Stimulated activated CD8-positive, alpha-beta memory T cell treated with anti-CD3 and anti-CD28 coated beads, Interleukin-4, amount 100 ng/mL, for 24 hours (primary cell): ENCODE data around the gene COX7A2L.
"Not testable (repeated sequence)": the region's sequence is repeated elsewhere in the genome, so short reads cannot be mapped to it uniquely, and the experiment has no call there.

Source experiments
- DNase-seq: peaks from one replicate; pipeline ENCODE4 v3.0.0-alpha.2; 2020; ENCODE audit warnings: low read depth

COX7A2L gene

DNA sequence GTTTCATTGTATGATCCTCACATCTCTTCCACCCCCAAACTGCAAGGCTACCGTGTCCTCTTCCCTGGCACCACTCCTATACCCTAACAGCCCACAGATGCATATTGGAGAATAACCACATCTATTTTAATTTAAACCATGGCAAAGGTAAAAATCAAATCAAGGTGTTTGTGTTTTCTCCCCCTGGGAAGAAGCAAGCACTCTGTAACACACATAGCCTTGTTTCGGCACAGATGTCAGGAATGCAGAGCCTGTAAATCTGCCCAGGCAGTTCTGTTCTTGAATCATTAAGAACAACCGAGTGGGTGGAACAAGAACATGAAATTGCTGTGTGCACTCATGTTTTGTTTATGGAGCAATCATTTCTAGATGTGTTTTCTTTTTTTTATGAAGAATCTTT, 6.8 kb upstream of the COX7A2L start:
- DNase-seq: no peak

DNA sequence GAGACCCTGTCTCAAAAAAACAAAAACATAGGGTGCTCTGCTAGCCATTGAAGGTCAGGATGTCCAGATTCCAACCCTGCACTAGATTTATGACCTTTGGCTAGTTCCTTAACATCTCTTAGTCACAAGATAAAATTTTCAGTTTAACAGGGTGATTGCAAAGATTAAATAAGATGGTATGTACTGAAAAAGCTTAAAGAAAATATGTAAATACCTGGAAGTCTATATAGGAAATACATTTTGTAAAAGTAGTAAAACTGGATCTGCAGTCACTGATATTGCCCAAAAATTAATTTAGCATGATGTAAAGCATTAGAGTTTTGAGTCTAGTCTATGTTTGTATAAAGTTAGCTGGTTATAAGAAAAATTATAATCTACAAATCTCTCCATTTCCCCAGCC, 5.4 kb upstream of the COX7A2L start:
- no peak for DNase-seq

DNA sequence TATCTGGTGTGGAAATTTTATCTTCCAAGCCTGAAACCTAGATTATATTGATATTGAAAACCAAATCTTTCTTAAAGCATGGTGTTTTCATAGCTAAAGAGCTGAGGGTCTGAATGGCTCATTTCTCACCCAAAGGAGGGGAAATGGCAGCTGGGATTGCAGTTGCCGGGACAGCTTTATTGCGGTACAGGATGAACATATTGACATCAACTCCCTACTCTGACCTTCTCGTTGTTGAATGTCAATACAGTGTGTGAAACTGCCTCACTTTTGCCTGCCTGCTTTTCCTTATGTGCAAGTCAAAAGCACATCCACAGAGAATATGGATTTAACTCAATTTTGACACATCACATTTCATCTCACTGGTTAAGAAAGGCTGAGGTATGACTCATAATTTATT, 3.6 kb upstream of the COX7A2L start:
- no peak for DNase-seq

DNA sequence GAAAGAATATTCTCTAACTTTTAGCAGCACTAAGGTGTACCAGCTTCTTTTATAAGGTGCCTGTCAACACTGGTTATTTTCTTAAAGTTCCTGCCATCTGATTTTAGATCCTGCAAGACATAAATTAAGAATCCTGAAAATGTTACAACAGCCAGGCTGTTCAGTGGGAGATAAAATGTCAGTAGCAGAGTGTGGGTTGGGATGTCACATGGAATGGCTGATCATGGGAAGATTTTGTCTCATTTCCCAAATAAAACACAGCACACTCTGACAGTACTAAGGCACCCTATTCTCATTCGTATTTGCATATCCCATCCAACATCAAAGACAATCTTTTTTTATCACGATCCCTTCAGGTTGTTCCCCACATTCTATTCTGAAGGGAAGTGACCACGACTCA, 2.4 kb upstream of the COX7A2L start:
- no peak for DNase-seq

DNA sequence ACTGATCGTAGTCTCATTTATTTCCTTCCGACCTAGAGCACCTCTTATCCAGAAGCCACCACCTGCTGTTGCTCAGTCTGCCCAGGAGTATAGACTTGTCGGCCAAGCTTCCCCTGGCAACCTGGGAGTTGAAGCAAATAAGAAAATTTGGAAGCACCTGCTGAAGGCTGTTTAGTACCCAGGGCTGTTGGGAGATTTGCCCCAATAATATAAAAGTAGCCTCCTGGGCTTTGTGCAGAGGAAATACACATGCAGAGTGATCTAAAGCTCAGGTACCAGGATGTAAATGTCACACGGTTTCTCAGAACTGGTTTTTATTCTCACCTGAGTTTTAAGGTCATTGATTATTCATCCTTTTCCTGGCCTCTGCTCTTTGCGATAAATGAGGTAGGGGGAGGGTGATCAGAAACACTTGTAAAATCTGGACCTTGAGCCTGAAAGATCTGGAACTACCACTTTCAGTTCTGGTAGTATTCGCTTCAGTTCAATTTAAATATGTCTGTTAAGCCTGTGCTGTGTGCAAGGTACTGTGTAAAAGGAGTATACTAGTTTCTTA, 789 bp upstream of the COX7A2L start:
- DNase-seq: no peak

DNA sequence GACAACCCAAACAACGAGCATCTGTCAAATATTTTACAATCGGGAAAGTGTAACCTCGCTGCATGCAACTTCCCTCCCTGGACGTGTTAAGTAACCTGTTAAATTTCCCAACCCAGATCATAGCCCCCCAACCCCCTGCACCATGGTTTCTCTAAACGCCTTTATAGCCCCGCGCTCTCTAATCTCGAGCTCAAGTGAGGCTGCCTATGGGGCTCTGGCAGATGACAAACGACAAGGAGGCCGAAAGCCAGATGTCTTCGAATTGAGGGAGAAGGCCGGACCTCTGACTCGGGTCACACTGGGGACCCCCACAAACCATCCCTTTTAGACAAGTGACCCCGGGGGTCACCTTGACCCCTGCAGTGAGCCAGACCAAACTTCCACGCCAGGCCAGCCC, 526 bp downstream of the COX7A2L start:
- DNase-seq: no peak

DNA sequence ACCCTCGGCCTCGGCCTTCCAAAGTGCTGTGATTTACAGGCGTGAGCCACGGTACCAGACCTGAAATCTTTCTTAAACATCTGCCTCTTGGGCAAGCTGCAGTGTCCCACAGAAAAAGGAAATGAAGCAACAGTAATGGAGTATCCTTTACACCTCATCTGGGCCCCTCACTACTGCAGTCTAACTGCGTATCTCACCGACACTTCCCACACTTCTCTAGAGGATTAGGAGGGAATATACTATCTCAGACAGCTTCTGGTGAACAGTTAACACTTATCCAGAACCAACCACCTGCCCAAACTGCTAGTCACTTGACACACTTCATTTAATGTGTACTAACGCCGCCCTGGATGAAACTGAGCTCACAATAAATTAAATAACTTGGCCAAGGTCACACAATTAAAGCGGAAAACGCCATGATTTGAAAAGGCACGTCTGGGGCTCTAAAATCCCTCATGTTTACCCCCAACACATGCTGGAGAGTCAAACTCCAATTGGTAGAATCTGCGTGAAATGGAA, 993 bp downstream of the COX7A2L start:
- DNase-seq: no peak

DNA sequence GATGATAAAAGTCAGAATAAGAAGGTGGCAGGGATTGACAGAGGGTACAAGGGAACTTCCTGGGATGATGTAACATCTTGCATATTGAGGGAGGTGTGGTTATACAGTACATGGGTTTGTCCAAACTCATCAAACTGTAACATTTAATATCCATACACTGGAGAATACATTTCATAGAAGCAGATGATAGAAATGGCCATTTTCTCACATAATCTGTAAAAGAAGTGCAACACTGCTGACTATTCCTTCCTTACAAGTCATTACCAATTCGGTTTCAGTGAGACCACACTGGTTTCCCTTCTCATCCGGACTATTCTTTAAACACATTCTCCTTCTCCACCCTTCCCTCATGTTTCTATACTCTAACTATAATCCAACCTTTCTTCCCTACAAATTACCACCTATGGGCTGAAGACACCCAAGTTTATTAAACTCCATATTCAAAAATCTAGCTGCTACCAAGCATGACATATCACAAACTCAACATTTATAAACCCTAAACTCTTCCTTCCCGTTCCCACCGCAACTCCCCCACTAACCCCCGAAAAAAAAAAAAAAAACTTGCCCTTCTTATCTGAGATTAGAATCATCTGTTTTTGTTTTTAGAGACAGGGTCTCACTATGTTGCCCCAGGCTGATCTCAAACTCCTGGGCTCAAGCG, 1.6 kb downstream of the COX7A2L start:
- no peak for DNase-seq

DNA sequence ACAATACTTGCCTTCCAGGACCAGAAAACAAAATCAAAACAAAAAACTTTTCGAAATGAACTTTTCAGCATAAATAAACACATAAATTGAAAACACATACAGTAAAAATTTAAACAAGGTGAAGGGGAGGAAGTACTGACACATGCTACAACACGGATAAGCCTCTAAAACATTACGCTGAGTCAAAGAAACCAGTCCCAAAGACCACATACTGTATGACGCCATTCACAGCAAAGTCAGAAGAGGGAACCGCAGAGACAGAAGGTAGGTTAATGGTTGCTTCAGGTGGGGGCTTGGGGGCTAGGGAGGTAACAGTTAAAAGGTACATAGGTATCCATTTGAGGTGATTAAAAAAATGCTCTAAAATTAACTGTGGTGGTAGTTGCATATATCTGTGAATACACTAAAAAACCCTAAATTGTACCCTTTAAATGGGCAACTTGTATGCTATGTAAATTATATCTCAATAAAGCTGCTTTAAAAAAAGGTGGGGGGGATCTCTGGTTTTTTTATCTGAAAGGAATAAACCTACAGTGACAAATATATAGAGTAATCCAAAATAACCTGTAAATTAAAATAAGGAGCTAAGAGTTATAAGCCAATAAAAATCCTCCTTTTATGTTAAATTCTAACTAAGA, 7.1 kb downstream of the COX7A2L start:
- DNase-seq: no peak

DNA sequence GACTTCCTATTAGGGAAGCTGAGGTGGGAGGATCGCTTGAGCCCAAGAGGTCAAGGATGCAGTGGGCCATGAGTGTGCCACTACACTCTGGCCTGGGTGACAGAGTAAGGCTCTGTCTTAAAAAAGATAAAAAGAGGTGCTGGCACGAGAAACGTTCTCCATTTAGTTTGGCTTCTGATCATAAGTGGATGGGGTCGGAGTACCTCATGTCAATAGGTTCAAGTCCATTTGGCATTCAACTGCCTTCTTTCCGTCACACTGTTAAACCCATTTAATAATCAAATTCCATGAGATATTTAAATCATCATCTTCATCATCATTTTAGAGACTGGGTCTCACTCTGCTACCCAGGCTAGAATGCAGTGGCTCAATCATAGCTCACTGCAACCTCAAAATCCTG, 9.2 kb downstream of the COX7A2L start:
- no peak for DNase-seq

DNA sequence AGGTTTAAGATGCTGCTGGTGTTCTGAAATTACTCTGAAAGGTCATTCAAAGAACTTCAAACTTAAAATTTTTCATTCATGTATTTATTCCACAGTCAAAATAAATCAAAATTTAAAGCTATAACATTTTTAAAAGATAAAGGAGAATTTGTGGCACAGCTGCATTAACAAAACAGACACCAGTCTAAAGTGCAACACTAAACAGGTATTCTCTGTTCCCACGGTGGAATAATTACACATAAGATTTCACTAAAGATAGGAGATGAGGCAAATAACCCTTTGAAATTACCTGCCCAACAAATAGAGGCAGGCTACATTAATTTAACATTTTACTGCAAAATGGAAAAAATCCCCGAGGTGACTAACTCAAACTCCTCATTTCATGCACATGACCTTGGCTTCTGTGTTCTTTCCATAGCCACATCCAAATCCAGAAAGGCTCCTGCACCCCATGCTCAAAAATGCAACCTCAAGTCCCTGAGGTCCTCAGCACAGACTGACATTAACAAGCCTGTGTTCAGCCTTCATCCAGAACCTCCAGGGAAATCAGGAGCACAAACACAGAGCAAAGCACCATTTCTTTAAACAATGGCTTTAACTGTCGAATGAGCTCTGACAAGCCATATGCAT, 10.5 kb downstream of the COX7A2L start:
- DNase-seq: no peak

DNA sequence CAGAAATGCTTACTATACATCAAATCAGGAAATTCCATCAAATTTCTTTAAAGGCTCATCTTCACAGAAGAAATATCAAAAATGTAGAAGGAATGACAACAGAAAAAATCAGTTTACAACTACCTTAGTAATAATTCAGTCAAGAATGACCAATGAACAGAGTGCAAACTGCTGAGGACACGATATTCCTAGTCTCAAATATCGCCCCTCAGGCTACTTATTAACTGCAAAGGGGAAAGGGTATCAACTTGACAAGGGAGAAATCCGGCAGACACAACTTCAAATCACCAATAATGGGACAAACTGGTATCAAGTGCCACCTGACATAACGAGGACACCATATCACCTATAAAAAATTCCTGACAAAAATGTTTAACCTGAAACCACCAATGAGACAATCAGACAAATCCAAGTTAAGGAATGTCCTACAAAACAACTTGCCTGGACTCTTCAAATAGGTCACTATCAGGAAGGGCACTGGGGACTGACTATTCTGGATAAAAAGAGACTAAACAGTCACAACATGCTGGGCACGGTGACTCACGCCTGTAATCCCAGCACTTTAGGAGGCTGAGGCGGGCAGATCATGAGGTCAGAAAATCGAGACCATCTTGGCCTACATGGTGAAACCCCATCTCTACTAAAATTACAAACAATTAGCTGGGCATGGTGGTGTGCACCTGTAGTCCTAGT, 12.8 kb downstream of the COX7A2L start:
- no peak for DNase-seq

DNA sequence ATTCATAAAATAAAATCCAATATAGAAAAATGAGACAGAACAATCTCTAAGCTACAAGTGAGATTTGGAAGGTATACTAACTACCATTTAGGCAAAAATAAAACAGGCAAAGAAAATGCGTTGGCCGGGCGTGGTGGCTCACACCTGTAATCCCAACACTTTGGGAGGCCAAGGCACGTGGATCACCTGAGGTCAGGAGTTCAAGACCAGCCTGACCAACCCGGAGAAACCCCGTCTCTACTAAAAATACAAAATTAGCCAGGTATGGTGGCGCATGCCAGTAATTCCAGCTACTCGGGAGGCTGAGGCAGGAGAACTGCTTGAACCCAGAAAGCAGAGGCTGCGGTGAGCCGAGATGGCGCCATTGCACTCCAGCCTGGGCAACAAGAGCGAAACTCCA, 13.5 kb downstream of the COX7A2L start:
- DNase-seq: not testable (repeated sequence)

DNA sequence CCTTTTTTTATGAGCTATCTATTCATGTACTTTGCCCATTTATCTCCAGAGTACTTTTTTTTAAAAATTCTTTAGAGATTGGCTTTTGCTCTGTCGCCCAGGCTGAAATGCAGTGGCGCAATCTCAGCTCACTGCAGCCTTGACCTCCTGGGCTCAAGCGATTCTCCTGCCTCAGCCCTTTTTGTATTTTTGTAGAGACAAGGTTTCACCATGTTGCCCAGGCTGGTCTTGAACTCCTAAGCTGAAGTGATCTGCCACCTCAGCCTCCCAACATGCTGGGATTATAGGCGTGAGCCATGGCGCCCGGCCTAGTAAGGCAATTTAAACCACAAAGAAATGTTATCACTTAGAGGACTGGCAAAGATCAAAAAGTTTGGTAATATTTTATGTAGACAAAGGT, 14.2 kb downstream of the COX7A2L start:
- DNase-seq: not testable (repeated sequence)

DNA sequence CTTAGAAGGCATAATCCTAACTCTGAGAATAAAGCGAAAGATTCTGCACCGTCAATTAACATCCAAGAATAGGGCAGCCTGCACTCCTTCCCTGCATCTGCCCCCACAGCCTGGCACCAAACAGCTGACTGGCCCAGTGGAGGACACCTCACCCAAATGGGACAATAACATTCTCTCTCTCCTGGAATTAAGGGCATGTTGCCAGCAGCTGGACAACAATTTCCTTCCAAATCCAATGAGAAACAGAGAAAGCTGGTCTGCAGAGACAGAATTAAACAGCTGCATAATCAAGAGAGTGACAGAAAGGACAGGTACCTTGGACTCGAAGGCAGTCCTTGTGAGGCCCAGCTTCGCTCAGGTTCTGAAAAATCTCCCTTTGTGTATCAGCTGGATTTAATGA, 15.0 kb downstream of the COX7A2L start:
- no peak for DNase-seq

DNA sequence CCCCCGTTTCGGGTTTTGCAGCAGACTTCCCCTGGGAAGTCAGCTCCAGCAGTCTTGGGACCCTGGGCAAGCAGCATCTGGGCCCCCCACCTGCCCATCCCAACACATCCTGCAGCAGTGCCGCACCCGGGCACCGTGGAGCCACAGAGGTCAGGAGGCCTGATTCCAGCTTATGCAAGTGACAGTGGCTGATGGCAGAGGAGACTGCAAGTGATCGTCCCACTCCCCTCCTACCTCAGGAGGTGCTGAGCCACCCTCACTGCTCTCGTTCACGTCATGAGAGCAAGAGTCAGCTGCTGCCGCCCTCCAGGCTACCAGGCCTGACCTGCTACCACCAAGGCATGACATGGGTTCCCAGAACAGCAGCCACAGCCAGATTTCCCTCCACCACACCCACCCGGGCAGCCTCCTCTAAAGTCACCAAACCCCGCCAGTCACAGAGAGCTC, 18.2 kb downstream of the COX7A2L start:
- no peak for DNase-seq

DNA sequence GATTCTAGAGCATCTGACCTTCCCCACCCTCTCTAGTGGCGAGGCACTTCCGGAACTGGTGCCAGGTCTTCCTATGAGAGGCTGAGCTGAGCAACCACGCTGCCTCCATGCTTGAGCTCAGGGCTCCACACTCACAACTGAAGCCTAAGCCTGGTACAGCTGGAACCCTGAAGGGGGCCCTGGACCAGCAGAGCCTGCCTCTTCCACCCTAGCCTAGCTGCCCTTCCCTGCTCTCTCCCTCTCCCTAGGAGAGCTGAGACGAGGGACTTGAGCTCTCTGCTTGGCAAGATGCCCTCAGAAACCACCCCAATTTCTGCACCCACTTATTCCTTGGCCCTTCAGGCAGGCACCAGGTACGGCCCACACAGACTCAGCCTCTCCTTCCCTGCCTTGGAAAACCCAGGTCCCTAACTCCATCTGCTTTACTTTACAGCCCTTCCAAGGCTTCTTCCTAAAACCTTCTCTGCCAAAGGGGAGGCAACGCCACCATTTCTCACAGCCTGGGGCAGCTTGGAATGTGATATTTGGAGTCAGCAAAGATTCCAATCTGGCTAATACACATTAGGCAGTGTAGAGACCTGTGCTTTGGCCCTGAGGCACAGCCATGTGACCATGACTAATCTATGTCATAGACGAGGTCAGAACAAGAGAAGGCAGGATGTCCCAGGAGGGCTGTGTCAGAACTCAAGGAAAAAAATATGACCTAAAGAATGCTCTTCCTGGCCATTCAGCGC, 18.8 kb downstream of the COX7A2L start:
- DNase-seq: no peak

DNA sequence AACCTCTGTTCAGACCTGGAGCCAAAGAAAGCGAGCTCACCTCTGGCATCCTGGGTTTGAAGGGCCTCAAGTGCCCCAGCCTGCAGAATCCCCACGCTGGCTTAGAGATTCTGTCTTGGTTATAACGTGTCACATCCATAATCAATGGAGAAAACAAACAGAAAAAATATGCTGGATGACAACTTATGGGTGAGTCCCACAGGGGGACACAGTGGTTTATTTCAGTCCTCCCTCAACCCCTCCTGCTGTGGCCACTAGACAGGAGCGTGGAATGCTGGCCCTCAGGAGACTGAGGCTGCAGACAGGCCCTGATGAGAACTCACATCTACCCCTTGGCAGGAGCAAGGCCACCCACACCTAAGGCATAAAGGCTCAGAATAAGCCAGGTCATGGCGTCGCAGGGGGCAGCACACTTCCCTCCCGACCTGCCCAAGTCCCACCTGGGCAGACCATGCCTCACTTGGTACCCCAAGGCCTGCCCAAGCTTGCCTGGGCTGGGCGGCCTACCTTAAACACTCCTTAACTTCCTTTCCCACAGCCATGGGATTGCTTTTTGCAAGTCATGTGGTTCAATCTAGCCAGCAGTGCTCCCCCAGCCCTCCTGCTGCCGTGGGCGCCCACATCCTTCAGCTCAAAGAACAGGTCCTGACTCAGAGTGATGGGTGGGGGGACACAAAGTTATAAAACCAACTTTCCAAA, 19.9 kb downstream of the COX7A2L start:
- DNase-seq: no peak

DNA sequence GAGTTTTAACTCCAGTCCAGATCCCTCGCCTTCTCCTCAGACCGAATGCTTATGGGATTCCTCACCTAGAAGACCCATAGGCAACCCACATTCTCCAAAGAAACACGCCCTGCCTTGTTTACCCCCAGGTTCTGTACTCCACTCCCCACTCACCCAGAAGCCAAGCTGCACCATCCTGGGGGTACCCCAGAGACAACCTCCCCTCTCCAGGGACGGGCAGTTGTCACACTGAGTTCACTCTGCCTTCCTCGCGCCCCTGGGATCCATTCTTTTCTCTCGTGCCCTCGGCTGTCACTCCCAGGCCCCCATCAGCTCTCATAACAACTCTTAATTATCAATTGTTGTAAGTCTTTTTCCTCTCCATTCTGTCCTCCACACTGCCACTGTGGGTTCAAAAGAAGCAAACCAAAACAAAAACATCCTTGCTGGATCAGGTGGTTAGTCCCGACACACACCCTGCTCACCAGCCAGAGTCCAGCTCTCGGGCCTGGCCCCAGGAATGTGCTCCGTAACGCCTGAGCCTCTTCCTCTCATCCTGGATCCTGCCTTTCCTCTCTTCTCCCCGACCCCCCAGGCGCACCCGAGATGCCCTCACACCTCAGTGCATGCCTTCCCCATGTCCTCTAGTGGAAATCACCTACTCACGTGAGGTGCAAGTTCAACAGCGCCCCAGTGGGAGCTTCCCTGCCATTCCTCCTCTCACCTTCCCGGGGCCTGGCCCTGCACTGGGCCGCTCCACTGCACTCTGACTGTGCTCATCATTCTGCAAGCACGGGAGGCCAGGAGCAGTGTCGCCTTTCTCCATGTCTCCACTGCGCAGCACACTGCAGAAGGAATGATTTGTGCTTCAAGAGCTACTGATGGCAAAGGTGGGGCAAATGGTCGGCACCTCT, 20.7 kb downstream of the COX7A2L start:
- DNase-seq: no peak
